H9 (cell line): ENCODE measurements around the gene LSS. TPM values are rescaled to one million over a fixed set of nuclear protein-coding genes. Genes with fewer than 3 reads are reported as not detected.

Source experiments
- DNase-seq: peaks from one replicate; pipeline ENCODE4 v3.0.0-alpha.2; 2017
- H2AFZ ChIP-seq: one replicate; pipeline ENCODE4 v1.6.1; 2013; ENCODE audit warnings: mild to moderate bottlenecking, low read length, control low read depth, moderate library complexity
- H2AK5ac ChIP-seq: 2 replicates; pipeline ENCODE4 v1.6.1; 2013; ENCODE audit warnings: low read length, control low read depth, mixed read lengths; ENCODE audit not compliant: insufficient read length
- H2BK120ac ChIP-seq: one replicate; pipeline ENCODE4 v1.6.1; 2013; ENCODE audit warnings: low read depth, mild to moderate bottlenecking, low read length, control low read depth, inconsistent platforms; ENCODE audit not compliant: poor library complexity, severe bottlenecking
- H2BK12ac ChIP-seq: 2 replicates; pipeline ENCODE4 v1.6.1; 2013; ENCODE audit warnings: low read length, control low read depth, mixed read lengths, low read depth; ENCODE audit not compliant: insufficient read length
- H2BK15ac ChIP-seq: 2 replicates; pipeline ENCODE4 v1.6.1; 2013; ENCODE audit warnings: low read depth, low read length, control low read depth
- H2BK20ac ChIP-seq: one replicate; pipeline ENCODE4 v1.6.1; 2013; ENCODE audit warnings: low read depth, mild to moderate bottlenecking, low read length, control low read depth, inconsistent platforms; ENCODE audit not compliant: poor library complexity, severe bottlenecking
- H2BK5ac ChIP-seq: 2 replicates; pipeline ENCODE4 v1.6.1; 2013; ENCODE audit warnings: low read length, control low read depth, mixed read lengths; ENCODE audit not compliant: insufficient read length
- H3K14ac ChIP-seq: 2 replicates; pipeline ENCODE4 v1.6.1; 2013; ENCODE audit warnings: low read length, control low read depth; ENCODE audit not compliant: insufficient read depth
- H3K18ac ChIP-seq: 2 replicates; pipeline ENCODE4 v1.6.1; 2013; ENCODE audit warnings: low read depth, mild to moderate bottlenecking, mixed read lengths, low read length, control low read depth; ENCODE audit not compliant: insufficient read length
- H3K23ac ChIP-seq: 2 replicates; pipeline ENCODE4 v1.6.1; 2013; ENCODE audit warnings: low read length, control low read depth, mixed read lengths, low read depth; ENCODE audit not compliant: insufficient read length
- H3K23me2 ChIP-seq: 2 replicates; pipeline ENCODE4 v1.6.1; 2013; ENCODE audit warnings: low read depth, mild to moderate bottlenecking, mixed read lengths, low read length, control low read depth; ENCODE audit not compliant: insufficient read length, poor library complexity, severe bottlenecking
- H3K27ac ChIP-seq: 2 replicates; pipeline ENCODE4 v1.5.1; 2013; ENCODE audit warnings: low read length, control low read depth, mixed read lengths, low read depth; ENCODE audit not compliant: insufficient read length
- H3K27me3 ChIP-seq: 2 replicates; pipeline ENCODE4 v1.6.1; 2013; ENCODE audit warnings: low read length, control low read depth, inconsistent platforms; ENCODE audit not compliant: insufficient read depth
- H3K4ac ChIP-seq: 2 replicates; pipeline ENCODE4 v1.6.1; 2013; ENCODE audit warnings: low read depth, mild to moderate bottlenecking, control low read depth, inconsistent platforms, low read length, moderate library complexity
- H3K4me1 ChIP-seq: 2 replicates; pipeline ENCODE4 v1.6.1; 2013; ENCODE audit warnings: low read length, control low read depth, inconsistent platforms; ENCODE audit not compliant: insufficient read depth
- H3K4me2 ChIP-seq: 2 replicates; pipeline ENCODE4 v1.6.1; 2013; ENCODE audit warnings: low read length, control low read depth, mixed read lengths; ENCODE audit not compliant: insufficient read length, insufficient read depth
- H3K56ac ChIP-seq: 2 replicates; pipeline ENCODE4 v1.6.1; 2013; ENCODE audit warnings: low read depth, mild to moderate bottlenecking, mixed read lengths, low read length, control low read depth; ENCODE audit not compliant: insufficient read length
- H3K79me1 ChIP-seq: 2 replicates; pipeline ENCODE4 v1.6.1; 2013; ENCODE audit warnings: low read depth, mild to moderate bottlenecking, moderate library complexity, low read length, control low read depth, inconsistent platforms; ENCODE audit not compliant: insufficient read depth, poor library complexity, severe bottlenecking
- H3K79me2 ChIP-seq: 2 replicates; pipeline ENCODE4 v1.6.1; 2013; ENCODE audit warnings: low read length, control low read depth, inconsistent platforms; ENCODE audit not compliant: insufficient read depth
- H3K9ac ChIP-seq: 2 replicates; pipeline ENCODE4 v1.6.1; 2013; ENCODE audit warnings: low read length, control low read depth, mixed read lengths; ENCODE audit not compliant: insufficient read length; ENCODE audit errors: extremely low read depth
- H3K9me3 ChIP-seq: one replicate; pipeline ENCODE4 v1.6.1; 2013; ENCODE audit warnings: low read depth, low read length, inconsistent platforms; ENCODE audit not compliant: control insufficient read depth
- H3T11ph ChIP-seq: one replicate; pipeline ENCODE4 v1.6.1; 2013; ENCODE audit warnings: mild to moderate bottlenecking, low read length, control low read depth, inconsistent platforms
- H4K20me1 ChIP-seq: one replicate; pipeline ENCODE4 v1.6.1; 2013; ENCODE audit not compliant: control insufficient read depth, insufficient read length, insufficient read depth
- H4K5ac ChIP-seq: 2 replicates; pipeline ENCODE4 v1.6.1; 2013; ENCODE audit warnings: low read depth, mild to moderate bottlenecking, mixed read lengths, low read length, control low read depth; ENCODE audit not compliant: insufficient read length
- H4K8ac ChIP-seq: replicated peaks from 2 replicates; pipeline ENCODE4 v1.6.1; 2013; ENCODE audit warnings: low read length, control low read depth, mixed read lengths, low read depth; ENCODE audit not compliant: insufficient read length
- H4K91ac ChIP-seq: 2 replicates; pipeline ENCODE4 v1.6.1; 2013; ENCODE audit warnings: low read depth, mild to moderate bottlenecking, moderate library complexity, mixed read lengths, low read length, control low read depth; ENCODE audit not compliant: insufficient read length
- H3K27ac Mint-ChIP-seq, 3 experiments: 2 replicates in 2 of 3; 3 replicates in 1 of 3; pipeline ENCODE4 v1.8.0; 2020 to 2021; ENCODE audit warnings: mixed read lengths in 3 of 3, mild to moderate bottlenecking in 1 of 3, moderate library complexity in 1 of 3
- H3K27me3 Mint-ChIP-seq: 2 replicates; pipeline ENCODE4 v1.8.0; 2021; ENCODE audit warnings: low read depth, mild to moderate bottlenecking, moderate library complexity, mixed read lengths
- H3K36me3 Mint-ChIP-seq, 3 experiments: 2 replicates in 2 of 3; 3 replicates in 1 of 3; pipeline ENCODE4 v1.8.0; 2020 to 2021; ENCODE audit warnings: low read depth in 3 of 3, mixed read lengths in 3 of 3; ENCODE audit not compliant: insufficient read depth in 1 of 3
- H3K4me1 Mint-ChIP-seq, 2 experiments: 2 replicates each; pipeline ENCODE4 v1.8.0; 2020; ENCODE audit warnings: mixed read lengths in 2 of 2
- H3K4me3 Mint-ChIP-seq, 2 experiments: 2 replicates in 1 of 2; 3 replicates in 1 of 2; pipeline ENCODE4 v1.8.0; 2020 to 2021; ENCODE audit warnings: mild to moderate bottlenecking in 2 of 2, mixed read lengths in 2 of 2, moderate library complexity in 1 of 2
- H3K9me3 Mint-ChIP-seq, 2 experiments: 2 replicates in 1 of 2; 3 replicates in 1 of 2; pipeline ENCODE4 v1.8.0; 2020; ENCODE audit warnings: mild to moderate bottlenecking in 2 of 2, mixed read lengths in 2 of 2, moderate library complexity in 1 of 2
- WGBS: extraction: QIAGEN DNeasy Blood & Tissue Kit; methylation state at CpG from one replicate; pipeline ENCODE4 v1.1.7; 2013; ENCODE audit warnings: missing lambda C conversion rate, low lambda C conversion rate, mixed read lengths; ENCODE audit not compliant: insufficient read length; ENCODE audit errors: extremely low coverage; 5-methylcytosine and 5-hydroxymethylcytosine counted together
- total RNA-seq: library from RNA; stranded (reverse); gene quantifications from 2 replicates; pipeline ENCODE4 v1.2.1, GENCODE V29; 2021
- TF ChIP-seq, protein P1 (sequence below): fragments of 200-600 bp; sonication (generic); conservative IDR thresholded peaks from 3 replicates; pipeline ENCODE4 v1.8.0; 2021; ENCODE audit warnings: antibody characterized with exemption, mild to moderate bottlenecking

Gene LSS
- total RNA-seq, 1 experiment from 2014 or later = 69.2 TPM

GRCh38 chr21:46173573-46173972, 55.0 kb downstream of the LSS start:
- no peaks in the 10 kb centered on the region for H3K27me3 Mint-ChIP-seq
- Histone ChIP-seq H3K4me1 (0 out of 2 replicates have a peak, but pooled peaks cover 3% of the 10 kb centered on the region), H3K27ac (no peak overlapping the region), H3K79me1 (peaks cover 6% of the 10 kb centered on the region), H3K9me3 (no peaks in the 10 kb centered on the region), H2BK20ac (no peak overlapping the region), H2BK120ac (no peak overlapping the region), H3K4me2 (no peak overlapping the region), H4K5ac (no peak overlapping the region), H3K23ac (no peak overlapping the region), H3K9ac (no peak overlapping the region), H2BK5ac (no peak overlapping the region), H2AFZ (no peak overlapping the region), H3K18ac (no peak overlapping the region), H3T11ph (no peak overlapping the region), H3K14ac (no peak overlapping the region), H3K4ac (no peak overlapping the region), H2BK15ac (no peak overlapping the region), H3K23me2 (no peaks in the 10 kb centered on the region), H3K79me2 (no peaks in the 10 kb centered on the region; the same call in 1 of the 2 replicates), H4K91ac (no peak overlapping the region), H2AK5ac (no peak overlapping the region), H3K56ac (no peak overlapping the region), H3K27me3 (no peaks in the 10 kb centered on the region), H4K8ac (no peak overlapping the region), H4K20me1 (no peaks in the 10 kb centered on the region), H2BK12ac (no peak overlapping the region)
- DNase-seq = no peak
- H3K9me3 Mint-ChIP-seq = peaks cover 9 to 27% of the 10 kb centered on the region in 2 experiments; a peak in 4 of 5 replicates
- TF ChIP-seq, protein P1, sequence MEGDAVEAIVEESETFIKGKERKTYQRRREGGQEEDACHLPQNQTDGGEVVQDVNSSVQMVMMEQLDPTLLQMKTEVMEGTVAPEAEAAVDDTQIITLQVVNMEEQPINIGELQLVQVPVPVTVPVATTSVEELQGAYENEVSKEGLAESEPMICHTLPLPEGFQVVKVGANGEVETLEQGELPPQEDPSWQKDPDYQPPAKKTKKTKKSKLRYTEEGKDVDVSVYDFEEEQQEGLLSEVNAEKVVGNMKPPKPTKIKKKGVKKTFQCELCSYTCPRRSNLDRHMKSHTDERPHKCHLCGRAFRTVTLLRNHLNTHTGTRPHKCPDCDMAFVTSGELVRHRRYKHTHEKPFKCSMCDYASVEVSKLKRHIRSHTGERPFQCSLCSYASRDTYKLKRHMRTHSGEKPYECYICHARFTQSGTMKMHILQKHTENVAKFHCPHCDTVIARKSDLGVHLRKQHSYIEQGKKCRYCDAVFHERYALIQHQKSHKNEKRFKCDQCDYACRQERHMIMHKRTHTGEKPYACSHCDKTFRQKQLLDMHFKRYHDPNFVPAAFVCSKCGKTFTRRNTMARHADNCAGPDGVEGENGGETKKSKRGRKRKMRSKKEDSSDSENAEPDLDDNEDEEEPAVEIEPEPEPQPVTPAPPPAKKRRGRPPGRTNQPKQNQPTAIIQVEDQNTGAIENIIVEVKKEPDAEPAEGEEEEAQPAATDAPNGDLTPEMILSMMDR = no peak
- peak overlapping the region in 1 of 3 experiments; percentile 8; a peak in 2 of 7 replicates for H3K27ac Mint-ChIP-seq
- no peak overlapping the region for H3K4me3 Mint-ChIP-seq
- no CpG with 5 or more reads among the region's 1 CpG for WGBS
- peaks cover 0 to 7% of the 10 kb centered on the region in 2 experiments; a peak in 2 of 4 replicates for H3K4me1 Mint-ChIP-seq
- H3K36me3 Mint-ChIP-seq = peaks cover 9 to 28% (median 16%) of the 10 kb centered on the region in 3 experiments; a peak in 6 of 7 replicates
